Spleen (tissue), 7 donors: ENCODE data around the gene ZNF414.

Experiments
- CTCF ChIP-seq, 11 experiments: fragments of 200-600 bp in 7 of 11; fragments of 450-650 bp in 4 of 11; sonication (generic) in 4 of 11; IDR thresholded peaks in 8 of 11; conservative IDR thresholded peaks in 3 of 11; 1 replicate in 7 of 11; 2 replicates in 4 of 11; pipeline versions ENCODE4 v1.4.0 to v1.8.0; 2016 to 2021; ENCODE audit warnings: antibody characterized with exemption in 11 of 11, inconsistent platforms in 4 of 11, mild to moderate bottlenecking in 1 of 11
- POLR2A ChIP-seq, 3 donors: fragments of 450-650 bp; IDR thresholded peaks; one replicate each; pipeline ENCODE4 v1.5.1; 2017; ENCODE audit warnings: antibody characterized with exemption in 3 of 3, mild to moderate bottlenecking in 1 of 3
- donor health status: DM: no; HTN: no; CAD: no; lungs with moderate emphysema.
- donor health status: DM: no; HTN: no; CAD: no.
- donor health status: DM: no; HTN: no; CAD: no.

GRCh38 chr19:8544168-8544567, 30.2 kb upstream of the ZNF414 start:
- TF ChIP-seq POLR2A (IDR thresholded peaks at IDR 0.05) (no peak), CTCF (IDR thresholded peaks at IDR 0.05 in 8 of 11, conservative IDR thresholded peaks at IDR 0.05 in 3 of 11) (no peak)
